NOMO-1 treated with dmso at 0.1 percent for 144 hours (cell line): Measurements from ENCODE around the gene STAM.

Source experiments
- DNase-seq: peaks from one replicate; lab custom pipeline; 2025; ENCODE audit not compliant: unreplicated experiment; lab: John Stamatoyannopoulos, UW

The STAM gene

DNA sequence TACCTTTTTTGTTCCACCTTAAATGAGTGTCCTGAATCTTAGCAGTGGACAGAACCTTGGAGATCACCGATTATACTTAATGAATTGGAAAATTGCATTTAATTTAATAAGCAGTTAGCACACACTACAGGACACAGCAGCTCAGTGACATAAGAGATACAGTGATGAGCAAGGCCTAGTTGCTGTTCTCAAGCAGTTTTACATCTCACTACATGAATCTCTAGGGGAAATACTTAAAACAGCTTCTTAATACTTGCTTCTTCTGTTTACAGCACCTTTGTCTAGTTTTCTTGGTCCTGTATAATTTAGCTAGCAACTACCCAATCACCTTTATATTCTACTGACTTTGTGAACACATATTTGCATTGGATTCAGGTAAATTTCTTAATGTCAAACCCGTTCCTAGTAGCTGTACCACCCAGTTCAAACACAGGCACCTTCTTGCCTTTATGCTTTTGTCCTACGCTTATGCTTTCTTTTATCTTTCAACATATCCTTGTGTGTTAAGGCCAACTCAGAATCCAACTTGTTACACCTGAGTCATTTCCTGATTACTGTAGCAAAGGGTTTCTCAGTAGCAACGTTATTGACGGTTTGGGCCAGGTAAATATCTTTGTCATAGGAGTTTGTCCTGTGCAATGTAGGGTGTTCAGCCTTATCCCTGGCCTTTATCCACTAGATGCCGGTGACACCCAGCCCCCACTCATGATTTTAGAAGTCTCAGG lies 1.8 kb downstream of the STAM start:
- DNase-seq, result no peak

GRCh38 chr10:17647326-17647725 lies 3.4 kb downstream of the STAM start:
- DNase-seq, result peak; percentile 58

- DNase-seq, result no peak
Observed at GRCh38 chr10:17648243-17649035, 4.5 kb downstream of the STAM start.

DNA sequence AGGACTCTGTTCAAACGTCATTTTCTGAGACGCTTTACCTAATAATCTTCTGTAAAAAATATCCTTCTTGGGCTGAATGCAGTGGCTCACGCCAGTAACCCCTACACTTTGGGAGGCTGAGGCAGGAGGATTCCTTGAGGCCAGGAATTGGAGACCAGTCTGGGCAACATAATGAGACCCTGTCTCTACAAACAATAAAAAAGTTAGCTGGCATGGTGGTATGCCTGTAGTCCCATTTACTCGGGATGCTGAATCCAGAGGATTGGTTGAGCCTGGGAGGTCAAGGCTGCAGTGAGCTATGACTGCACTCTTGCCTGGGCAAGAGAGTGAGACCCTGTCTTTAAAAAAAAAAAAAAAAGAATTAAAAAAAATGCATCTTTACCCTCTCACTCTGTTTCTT lies 5.1 kb downstream of the STAM start:
- no peak for DNase-seq

DNA sequence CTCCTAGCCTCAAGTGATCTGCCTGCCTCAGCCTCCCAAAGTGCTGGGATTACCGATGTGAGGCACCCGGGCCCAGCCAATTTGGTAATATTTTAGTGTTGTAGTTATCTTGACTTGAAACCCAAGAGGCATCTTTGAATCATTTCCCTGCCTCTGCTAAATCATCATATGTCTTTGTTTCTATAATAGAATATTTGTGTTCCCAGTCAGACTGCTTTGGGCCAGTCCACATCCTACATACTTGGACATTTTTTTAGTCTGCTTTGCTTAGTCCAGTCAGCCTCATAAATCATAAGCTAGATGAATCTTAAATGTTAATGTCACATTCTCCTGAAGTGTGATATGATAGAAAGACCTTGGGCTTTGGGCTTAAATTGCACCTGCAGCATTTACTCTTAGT lies 5.9 kb downstream of the STAM start:
- no peak for DNase-seq

- DNase-seq, result no peak
Observed at GRCh38 chr10:17650416-17650815, 6.5 kb downstream of the STAM start.

- DNase-seq, result no peak
Observed at GRCh38 chr10:17651896-17652295, 7.9 kb downstream of the STAM start.

GRCh38 chr10:17652585-17652984 lies 8.6 kb downstream of the STAM start:
- no peak for DNase-seq

DNA sequence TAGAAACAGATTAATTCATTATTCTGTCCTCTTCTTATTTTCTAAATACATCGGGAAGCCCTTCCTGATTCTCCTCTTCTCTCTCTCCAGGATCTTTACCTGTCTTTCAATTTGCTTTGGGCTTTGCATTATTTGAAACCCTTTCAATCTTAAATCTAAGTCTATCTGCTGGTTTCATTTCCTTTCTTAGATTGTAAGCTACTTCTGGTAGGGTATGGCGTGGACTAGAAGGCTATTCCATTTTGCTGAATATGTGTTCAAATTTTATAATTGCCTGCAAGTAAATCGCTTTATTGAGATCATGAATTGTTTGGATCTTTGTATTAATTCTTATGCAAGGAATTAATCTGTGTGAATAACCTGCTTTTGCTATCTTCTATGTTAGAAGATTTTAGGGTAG lies 11.1 kb downstream of the STAM start:
- no peak for DNase-seq

GRCh38 chr10:17655567-17656146 lies 11.7 kb downstream of the STAM start:
- no peak for DNase-seq

- DNase-seq, result no peak
Observed at GRCh38 chr10:17657103-17657500, 13.2 kb downstream of the STAM start.

DNA sequence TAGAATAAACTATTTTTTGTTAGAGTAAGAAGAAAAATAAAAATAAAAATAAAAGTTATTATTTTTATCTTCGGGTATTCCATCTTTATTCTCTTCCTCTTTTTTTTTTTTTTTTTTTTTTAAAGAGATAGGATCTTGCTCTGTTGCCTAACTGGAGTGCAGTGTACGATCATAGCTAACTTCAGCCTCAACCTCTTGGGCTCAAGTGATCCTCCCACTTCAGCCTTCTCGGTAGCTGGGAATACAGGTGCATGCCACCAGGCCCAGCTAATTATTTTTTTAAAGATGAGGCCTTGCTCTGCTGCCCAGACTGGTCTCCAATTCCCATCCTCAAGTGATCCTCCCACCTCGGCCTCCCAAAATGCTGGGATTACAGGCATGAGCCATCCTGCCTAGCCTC lies 15.4 kb downstream of the STAM start:
- no peak for DNase-seq

- DNase-seq, result no peak
Observed at GRCh38 chr10:17660921-17661320, 17.0 kb downstream of the STAM start.

DNA sequence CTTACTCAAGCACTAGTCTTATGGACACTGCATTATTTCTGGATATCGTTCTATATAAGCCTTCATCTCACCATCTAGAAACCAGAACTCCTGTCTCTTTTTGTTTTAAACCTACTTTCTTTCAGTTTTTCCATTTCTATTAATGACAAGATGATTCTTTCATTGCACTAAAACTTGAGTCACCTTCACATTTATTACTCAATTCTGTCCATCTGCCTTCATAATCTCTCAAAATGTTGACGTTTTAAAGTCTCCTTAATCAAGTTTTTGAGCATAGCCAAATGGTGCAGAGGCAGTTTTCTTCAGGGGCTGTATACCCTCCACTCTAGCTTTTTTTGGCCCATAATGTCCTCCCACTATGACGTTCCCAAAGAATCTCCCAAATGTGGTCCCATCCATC lies 17.6 kb downstream of the STAM start:
- no peak for DNase-seq

DNA sequence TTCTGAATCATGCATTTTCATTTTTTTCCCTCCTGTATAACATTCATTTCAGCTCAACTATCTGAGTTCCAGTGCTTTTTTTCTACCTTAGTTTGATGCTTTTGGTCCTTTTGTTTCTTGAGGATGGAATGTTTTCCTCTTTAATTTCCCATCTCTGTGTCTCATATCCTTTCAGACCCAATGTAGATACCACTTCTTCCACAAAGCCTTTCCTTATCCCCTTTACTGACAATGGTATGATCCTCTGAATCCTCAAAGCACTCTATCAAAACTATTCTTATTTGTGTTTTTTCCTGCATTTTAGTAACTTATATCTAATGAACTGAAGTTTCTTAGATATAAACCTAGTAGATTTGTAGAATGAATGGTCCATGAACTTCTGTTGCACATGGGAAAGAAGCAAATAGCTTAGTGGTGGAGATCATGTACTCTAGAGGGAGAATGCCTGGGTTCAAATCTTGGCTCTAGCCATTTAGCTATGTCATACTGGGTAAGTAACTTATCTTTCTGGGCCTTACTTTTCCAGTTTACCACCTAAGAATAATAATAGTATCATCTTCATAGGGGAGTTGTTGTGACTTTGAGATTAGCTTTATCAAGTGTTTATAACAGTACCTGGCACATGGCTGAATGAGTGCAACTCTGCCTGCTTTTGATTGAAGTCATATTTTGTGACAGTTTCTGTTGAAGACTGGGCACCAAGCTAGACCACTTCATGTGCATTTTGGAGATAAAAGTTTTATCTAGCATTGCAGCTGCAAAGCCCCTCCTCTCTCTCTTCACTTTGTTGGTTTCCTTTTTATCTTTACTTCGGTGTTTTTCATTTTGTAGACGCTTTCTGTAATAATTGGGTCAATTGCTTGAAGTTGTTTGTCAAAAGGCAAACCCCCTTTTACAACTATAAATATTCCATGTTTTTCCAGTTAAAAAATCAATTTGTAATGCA lies 18.5 kb downstream of the STAM start:
- DNase-seq, result no peak

- no peak for DNase-seq
Observed at GRCh38 chr10:17663450-17663849, 19.5 kb downstream of the STAM start.

DNA sequence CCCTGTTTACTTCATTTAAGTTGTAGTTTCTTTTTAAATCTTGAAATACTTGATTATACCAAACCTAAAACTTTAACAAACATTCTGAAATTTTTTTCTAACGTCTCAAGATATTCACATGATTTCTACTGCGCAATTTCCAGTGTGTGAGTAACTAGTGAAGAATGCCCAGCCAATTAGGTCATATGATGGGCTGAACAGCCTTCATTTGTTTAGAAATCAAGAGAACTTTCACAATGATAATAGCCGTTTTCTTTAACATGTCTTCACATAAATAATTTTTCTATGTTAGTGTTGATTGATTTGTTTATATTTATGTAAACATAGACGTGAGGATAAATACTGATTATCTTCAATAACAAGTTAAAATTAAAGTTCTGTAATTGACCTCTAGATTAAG lies 21.8 kb downstream of the STAM start:
- DNase-seq, result no peak

- no peak for DNase-seq
Observed at GRCh38 chr10:17668435-17669184, 24.7 kb downstream of the STAM start.

DNA sequence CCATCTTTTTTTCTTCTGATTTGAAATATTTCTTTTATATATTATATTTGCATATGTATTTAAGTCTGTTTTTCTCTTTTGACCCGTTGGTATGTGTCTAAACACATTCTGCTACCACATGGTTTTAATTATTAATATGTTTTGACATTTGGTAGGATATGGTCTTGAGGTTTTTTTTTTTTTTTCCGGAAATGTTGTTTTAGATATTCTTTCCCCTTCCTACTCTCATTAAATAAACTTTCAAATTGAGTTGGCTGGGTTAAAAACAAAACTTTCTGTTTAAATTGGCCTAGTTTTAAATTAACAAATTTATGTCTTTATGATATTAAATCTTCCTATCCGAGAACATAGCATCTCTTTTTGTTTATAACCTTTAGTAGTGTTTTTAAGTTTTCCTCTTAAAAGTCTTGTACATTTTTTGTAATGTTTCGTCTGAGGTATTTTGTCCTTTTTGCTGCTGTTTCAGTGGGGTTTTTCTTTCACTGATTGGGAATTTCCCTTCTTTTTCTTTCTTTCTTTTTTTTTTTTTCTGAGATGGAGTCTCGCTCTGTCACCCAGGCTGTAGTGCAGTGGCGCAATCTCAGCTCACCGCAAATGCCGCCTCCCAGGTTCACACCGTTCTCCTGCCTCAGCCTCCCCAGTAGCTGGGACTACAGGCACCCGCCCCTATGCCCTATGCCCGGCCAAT lies 25.4 kb downstream of the STAM start:
- no peak for DNase-seq

DNA sequence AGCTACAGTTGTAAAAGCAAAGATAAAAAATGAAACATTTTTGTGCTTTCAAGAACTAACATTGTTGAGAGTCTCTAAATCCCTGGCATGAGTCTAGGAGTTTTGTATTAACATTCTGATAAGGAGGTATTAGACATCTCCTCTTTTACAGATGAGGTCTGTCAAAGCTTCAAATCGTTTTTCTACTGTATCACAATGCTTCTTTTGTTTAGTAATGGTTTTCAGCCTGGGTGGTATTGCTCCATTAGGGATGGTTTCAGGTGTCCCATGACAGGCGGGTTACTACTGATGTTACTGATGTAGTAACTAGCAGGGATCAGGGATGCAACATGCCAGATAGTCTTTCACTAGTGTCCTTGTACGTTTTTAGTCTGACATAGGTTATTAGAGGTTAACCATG lies 27.4 kb downstream of the STAM start:
- no peak for DNase-seq
